Stimulated activated naive B cell treated with anti-CD40 and anti-IgM and Interleukin-4, amounts not matched to agents 10 μg/mL and 1 μg/mL and 100 μg/mL, for 72 hours (primary cell): Measurements from ENCODE around the gene ADGRF3.
"Not testable (repeated sequence)": the region's sequence is repeated elsewhere in the genome, so short reads cannot be mapped to it uniquely, and the experiment has no call there.

Source experiments
- ATAC-seq, 2 donors: fragments of 150-1000 bp; cut with Tn5 transposase; replicated peaks; 2 replicates each; pipeline ENCODE4 v1.10.0; 2021; ENCODE audit warnings: moderate library complexity in 1 of 2
- DNase-seq: peaks from one replicate; pipeline ENCODE4 v3.0.0; 2021
- H3K27ac Mint-ChIP-seq: one replicate; pipeline ENCODE4 v1.8.0; 2022; ENCODE audit warnings: mild to moderate bottlenecking, mixed read lengths
- H3K27me3 Mint-ChIP-seq, 2 donors: one replicate each; pipeline ENCODE4 v1.8.0; 2022; ENCODE audit warnings: mixed read lengths in 2 of 2
- H3K36me3 Mint-ChIP-seq, 2 donors: one replicate each; pipeline ENCODE4 v1.8.0; 2022; ENCODE audit warnings: mixed read lengths in 2 of 2, mild to moderate bottlenecking in 1 of 2
- H3K4me1 Mint-ChIP-seq, 2 donors: one replicate each; pipeline ENCODE4 v1.8.0; 2022; ENCODE audit warnings: mixed read lengths in 2 of 2, mild to moderate bottlenecking in 1 of 2
- H3K4me3 Mint-ChIP-seq, 2 donors: one replicate each; pipeline ENCODE4 v1.8.0; 2022; ENCODE audit warnings: mild to moderate bottlenecking in 2 of 2, mixed read lengths in 2 of 2, moderate library complexity in 1 of 2
- H3K9me3 Mint-ChIP-seq, 2 donors: one replicate each; pipeline ENCODE4 v1.8.0; 2022; ENCODE audit warnings: mixed read lengths in 2 of 2, mild to moderate bottlenecking in 1 of 2

Gene ADGRF3

GRCh38 chr2:26337298-26337697 is 9.3 kb downstream of the ADGRF3 start:
- no peaks in the 10 kb centered on the region for H3K27me3 Mint-ChIP-seq
- no peak overlapping the region for H3K4me3 Mint-ChIP-seq
- H3K36me3 Mint-ChIP-seq, result peaks cover 0 to 6% of the 10 kb centered on the region in 2 donors
- no peak for DNase-seq
- H3K9me3 Mint-ChIP-seq, result no peaks in the 10 kb centered on the region
- no peak for ATAC-seq
- H3K4me1 Mint-ChIP-seq, result peaks cover 0 to 2% of the 10 kb centered on the region in 2 donors
- no peak overlapping the region for H3K27ac Mint-ChIP-seq

GRCh38 chr2:26336719-26337118 is 9.9 kb downstream of the ADGRF3 start:
- Mint-ChIP-seq H3K27ac (no peak overlapping the region), H3K4me3 (no peak overlapping the region), H3K4me1 (peaks cover 0 to 2% of the 10 kb centered on the region in 2 donors), H3K9me3 (no peaks in the 10 kb centered on the region), H3K36me3 (peaks cover 0 to 6% of the 10 kb centered on the region in 2 donors), H3K27me3 (no peaks in the 10 kb centered on the region)
- no peak for DNase-seq
- ATAC-seq, result no peak

- H3K27ac Mint-ChIP-seq, result no peak overlapping the region
- ATAC-seq, result no peak
- peaks cover 0 to 6% of the 10 kb centered on the region in 2 donors for H3K36me3 Mint-ChIP-seq
Observed at GRCh38 chr2:26335231-26335630, 11.4 kb downstream of the ADGRF3 start.

GRCh38 chr2:26333293-26333692 is 13.3 kb downstream of the ADGRF3 start:
- no peak overlapping the region for H3K4me3 Mint-ChIP-seq
- ATAC-seq (no peak), DNase-seq (no peak)
- H3K4me1 Mint-ChIP-seq, result peaks cover 6 to 10% of the 10 kb centered on the region in 2 donors
- no peak overlapping the region for H3K27ac Mint-ChIP-seq
- no peaks in the 10 kb centered on the region for H3K9me3 Mint-ChIP-seq
- no peaks in the 10 kb centered on the region for H3K27me3 Mint-ChIP-seq
- H3K36me3 Mint-ChIP-seq, result no peaks in the 10 kb centered on the region

More at GRCh38 chr2:26335231-26335630, 11.4 kb downstream of the ADGRF3 start:
- H3K4me3 Mint-ChIP-seq, result no peak overlapping the region
- H3K4me1 Mint-ChIP-seq, result peaks cover 1 to 4% of the 10 kb centered on the region in 2 donors
- no peak for DNase-seq
- no peaks in the 10 kb centered on the region for H3K9me3 Mint-ChIP-seq
- no peaks in the 10 kb centered on the region for H3K27me3 Mint-ChIP-seq

- not testable (repeated sequence) for H3K4me3 Mint-ChIP-seq, H3K27ac Mint-ChIP-seq, ATAC-seq, H3K36me3 Mint-ChIP-seq, H3K4me1 Mint-ChIP-seq, H3K9me3 Mint-ChIP-seq, DNase-seq, H3K27me3 Mint-ChIP-seq
Observed at GRCh38 chr2:26331321-26331720, 15.3 kb downstream of the ADGRF3 start.

GRCh38 chr2:26330604-26331003 is 16.0 kb downstream of the ADGRF3 start:
- H3K4me3 Mint-ChIP-seq, result no peak overlapping the region
- DNase-seq, result no peak
- H3K36me3 Mint-ChIP-seq, result no peaks in the 10 kb centered on the region
- H3K27ac Mint-ChIP-seq, result no peak overlapping the region
- no peaks in the 10 kb centered on the region for H3K9me3 Mint-ChIP-seq
- no peak for ATAC-seq
- H3K27me3 Mint-ChIP-seq, result no peaks in the 10 kb centered on the region
- H3K4me1 Mint-ChIP-seq, result peaks cover 6 to 10% of the 10 kb centered on the region in 2 donors

- H3K4me3 Mint-ChIP-seq, result no peak overlapping the region
- H3K9me3 Mint-ChIP-seq, result no peaks in the 10 kb centered on the region
- H3K4me1 Mint-ChIP-seq, result peaks cover 6 to 10% of the 10 kb centered on the region in 2 donors
- DNase-seq (peak; percentile 55), ATAC-seq (peak; percentile 97 to 99)
- H3K27ac Mint-ChIP-seq, result no peak overlapping the region
- H3K27me3 Mint-ChIP-seq, result no peaks in the 10 kb centered on the region
- H3K36me3 Mint-ChIP-seq, result no peaks in the 10 kb centered on the region
Observed at GRCh38 chr2:26330114-26330549, 16.5 kb downstream of the ADGRF3 start.

- H3K9me3 Mint-ChIP-seq, H3K4me1 Mint-ChIP-seq, ATAC-seq, H3K27ac Mint-ChIP-seq, H3K27me3 Mint-ChIP-seq, DNase-seq, H3K4me3 Mint-ChIP-seq, H3K36me3 Mint-ChIP-seq: not testable (repeated sequence)
Observed at GRCh38 chr2:26329083-26329482, 17.5 kb downstream of the ADGRF3 start.

- no peak for DNase-seq
- ATAC-seq, result no peak
- Mint-ChIP-seq H3K27ac (no peak overlapping the region), H3K9me3 (no peaks in the 10 kb centered on the region), H3K4me1 (peaks cover 6 to 10% of the 10 kb centered on the region in 2 donors), H3K36me3 (no peaks in the 10 kb centered on the region), H3K27me3 (no peaks in the 10 kb centered on the region), H3K4me3 (no peak overlapping the region)
Observed at GRCh38 chr2:26327291-26328272, 19.0 kb downstream of the ADGRF3 start.

GRCh38 chr2:26326514-26326913 is 20.1 kb downstream of the ADGRF3 start:
- Mint-ChIP-seq H3K27ac (no peak overlapping the region), H3K9me3 (no peaks in the 10 kb centered on the region), H3K27me3 (no peaks in the 10 kb centered on the region), H3K4me3 (no peak overlapping the region), H3K4me1 (peaks cover 6 to 10% of the 10 kb centered on the region in 2 donors), H3K36me3 (no peaks in the 10 kb centered on the region)
- ATAC-seq (no peak), DNase-seq (no peak)

- ATAC-seq, result no peak
- H3K27ac Mint-ChIP-seq, result no peak overlapping the region
- no peaks in the 10 kb centered on the region for H3K9me3 Mint-ChIP-seq
- H3K36me3 Mint-ChIP-seq, result no peaks in the 10 kb centered on the region
- no peak for DNase-seq
- peaks cover 6 to 10% of the 10 kb centered on the region in 2 donors for H3K4me1 Mint-ChIP-seq
- no peak overlapping the region for H3K4me3 Mint-ChIP-seq
- no peaks in the 10 kb centered on the region for H3K27me3 Mint-ChIP-seq
Observed at GRCh38 chr2:26325851-26326250, 20.7 kb downstream of the ADGRF3 start.

GRCh38 chr2:26324903-26325302 is 21.7 kb downstream of the ADGRF3 start:
- DNase-seq (no peak), ATAC-seq (no peak)
- Mint-ChIP-seq H3K27ac (no peak overlapping the region), H3K27me3 (no peaks in the 10 kb centered on the region), H3K4me3 (no peak overlapping the region), H3K9me3 (no peaks in the 10 kb centered on the region), H3K4me1 (peaks cover 1 to 3% of the 10 kb centered on the region in 2 donors), H3K36me3 (no peaks in the 10 kb centered on the region)

GRCh38 chr2:26324479-26324878 is 22.1 kb downstream of the ADGRF3 start:
- H3K36me3 Mint-ChIP-seq, H3K27ac Mint-ChIP-seq, H3K9me3 Mint-ChIP-seq, H3K27me3 Mint-ChIP-seq, ATAC-seq, H3K4me1 Mint-ChIP-seq, DNase-seq, H3K4me3 Mint-ChIP-seq: not testable (repeated sequence)

GRCh38 chr2:26318950-26319349 is 27.6 kb downstream of the ADGRF3 start:
- H3K36me3 Mint-ChIP-seq, result no peaks in the 10 kb centered on the region
- H3K9me3 Mint-ChIP-seq, result no peaks in the 10 kb centered on the region
- no peak overlapping the region for H3K27ac Mint-ChIP-seq
- H3K4me1 Mint-ChIP-seq, result peaks cover 0 to 1% of the 10 kb centered on the region in 2 donors
- DNase-seq (no peak), ATAC-seq (no peak)
- H3K27me3 Mint-ChIP-seq, result no peaks in the 10 kb centered on the region
- H3K4me3 Mint-ChIP-seq, result no peak overlapping the region
